Activated CD4-positive, alpha-beta T cell treated with anti-CD3 and anti-CD28 coated beads for 24 hours (primary cell): ENCODE measurements around the gene PTPRM.

ENCODE experiments used
- DNase-seq, 2 donors: peaks; one replicate each; pipeline ENCODE4 v3.0.0-alpha.2; 2020; ENCODE audit warnings: low read depth in 2 of 2

The PTPRM gene

DNA sequence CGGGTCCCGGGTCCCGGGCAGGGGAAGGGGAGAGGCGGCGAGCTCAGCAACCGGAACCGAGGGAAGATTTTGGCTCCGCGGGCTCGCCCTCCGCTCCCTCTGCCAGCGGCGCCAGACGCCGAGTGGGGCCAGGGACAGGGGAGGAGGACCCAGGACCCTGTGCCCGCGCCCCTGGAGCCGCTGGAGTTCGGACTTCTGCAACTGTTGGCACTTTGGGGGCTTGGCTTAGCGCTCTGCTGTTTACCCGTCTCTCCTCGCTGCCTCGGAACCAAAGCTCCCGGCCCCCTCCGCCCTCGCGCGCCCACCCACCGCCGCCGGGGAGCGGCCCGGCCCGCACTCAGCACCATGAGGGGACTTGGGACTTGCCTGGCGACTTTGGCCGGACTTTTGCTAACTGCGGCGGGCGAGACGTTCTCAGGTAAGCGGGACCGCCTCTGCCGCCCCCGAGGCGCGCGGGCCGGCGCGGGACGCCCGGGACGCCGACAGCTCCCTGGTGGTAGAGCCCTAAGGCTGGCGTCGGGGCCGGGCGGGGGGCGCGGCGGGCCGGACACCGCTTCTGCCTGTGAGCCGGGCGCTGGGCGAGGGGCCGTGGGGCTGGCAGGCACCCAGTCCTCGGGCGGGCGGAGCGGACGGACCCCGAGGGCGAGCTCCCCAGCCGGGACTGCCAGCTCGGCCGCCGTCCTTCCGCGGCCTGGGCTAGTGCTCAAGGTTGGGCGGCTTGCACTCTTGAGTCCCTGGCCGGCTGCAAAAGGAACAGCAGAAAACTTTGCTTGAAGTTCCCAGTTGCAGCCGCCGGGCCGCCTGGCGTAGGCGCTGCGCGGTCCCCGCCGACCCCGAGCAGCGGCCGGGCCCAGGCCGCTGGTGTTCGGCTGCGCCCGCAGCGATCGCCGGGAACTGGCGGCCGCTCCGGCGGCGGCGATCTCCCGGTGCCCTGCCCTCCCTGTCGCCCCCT is 634 bp downstream of the PTPRM start:
- no peak for DNase-seq

DNA sequence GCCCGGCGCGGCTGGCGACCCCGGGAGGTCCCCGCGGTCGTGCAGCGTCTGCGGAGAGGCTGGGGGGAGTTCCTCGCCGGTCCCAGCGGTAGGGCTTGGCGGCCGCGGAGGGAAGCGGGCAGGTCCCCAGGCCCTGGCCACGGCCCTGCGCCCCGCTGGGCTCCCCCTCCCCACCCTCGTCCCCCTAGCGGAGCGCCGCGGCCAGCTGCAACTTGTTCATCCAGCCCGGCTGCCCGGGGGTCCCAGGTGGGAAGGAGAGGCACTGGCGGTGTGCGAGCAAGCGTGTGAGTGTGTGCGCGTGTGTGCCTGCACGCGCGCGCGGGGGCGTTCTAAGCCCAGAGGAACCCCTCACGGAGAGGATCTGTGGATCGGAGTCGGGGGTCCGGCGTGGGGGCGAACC is 1.3 kb downstream of the PTPRM start:
- no peak for DNase-seq

DNA sequence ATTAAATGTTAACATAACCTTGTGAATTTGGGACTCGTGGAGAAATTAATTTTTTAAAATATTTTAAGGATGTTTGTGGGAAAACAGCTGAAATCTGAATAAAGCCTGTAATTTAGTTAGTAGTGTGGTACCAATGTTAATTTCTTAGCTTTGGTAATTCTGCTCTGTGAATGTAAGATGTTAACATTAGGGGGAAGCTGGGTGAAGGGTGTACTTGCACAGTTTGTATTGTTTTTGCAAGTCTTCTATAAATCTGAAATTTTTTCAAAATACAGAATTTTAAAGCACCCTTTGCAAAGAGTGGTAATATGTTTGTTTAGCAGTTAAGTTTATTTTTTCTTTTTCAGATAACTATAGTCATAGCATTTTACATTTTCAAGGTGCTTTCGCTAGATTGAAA is 4.5 kb downstream of the PTPRM start:
- no peak for DNase-seq

DNA sequence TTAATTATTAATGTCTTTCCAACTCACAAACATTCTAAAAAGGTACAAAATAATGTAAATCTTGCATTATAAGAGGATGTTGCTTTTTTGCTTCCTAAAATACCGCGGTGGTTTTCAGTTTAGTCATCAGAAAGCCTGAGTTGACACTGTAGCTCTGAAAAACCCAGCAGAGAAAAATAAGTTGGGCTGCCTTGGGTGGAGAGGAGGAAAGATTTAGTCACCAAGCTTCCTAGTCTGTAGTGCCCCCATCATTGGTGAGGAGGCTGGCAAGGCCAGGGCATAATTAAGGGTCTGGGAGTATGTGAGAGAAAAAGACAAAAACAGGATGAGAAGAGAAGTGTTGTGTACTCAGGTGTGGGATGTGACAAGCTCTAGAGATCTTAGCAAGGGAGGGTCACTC is 5.7 kb downstream of the PTPRM start:
- no peak for DNase-seq

DNA sequence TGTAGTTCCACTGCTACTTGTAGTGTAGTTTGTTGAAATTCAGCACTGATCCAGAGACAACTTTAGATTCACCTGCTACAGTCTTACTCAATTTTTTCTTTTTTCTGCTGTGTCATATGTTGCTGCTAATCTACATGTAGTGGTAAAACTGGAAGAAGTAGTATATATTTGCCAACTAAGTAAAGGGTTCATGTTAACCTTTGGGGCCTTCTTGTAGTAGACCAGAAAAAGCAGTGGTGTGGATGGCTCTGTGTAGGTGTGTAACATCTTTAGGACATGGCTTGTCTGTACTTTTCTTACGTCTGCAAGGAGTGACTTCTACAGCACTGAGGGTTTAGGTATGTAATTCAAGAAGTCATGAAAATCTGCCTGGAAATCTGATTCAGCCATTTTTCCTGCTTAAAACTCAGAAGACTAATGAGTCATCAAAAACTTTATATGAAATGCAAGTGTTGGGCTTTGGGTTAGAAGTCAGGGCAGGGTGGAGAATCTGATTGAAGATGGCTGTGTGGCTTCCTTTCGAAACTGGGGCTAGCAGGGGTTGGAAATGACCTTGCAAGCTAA is 8.4 kb downstream of the PTPRM start:
- DNase-seq: no peak

DNA sequence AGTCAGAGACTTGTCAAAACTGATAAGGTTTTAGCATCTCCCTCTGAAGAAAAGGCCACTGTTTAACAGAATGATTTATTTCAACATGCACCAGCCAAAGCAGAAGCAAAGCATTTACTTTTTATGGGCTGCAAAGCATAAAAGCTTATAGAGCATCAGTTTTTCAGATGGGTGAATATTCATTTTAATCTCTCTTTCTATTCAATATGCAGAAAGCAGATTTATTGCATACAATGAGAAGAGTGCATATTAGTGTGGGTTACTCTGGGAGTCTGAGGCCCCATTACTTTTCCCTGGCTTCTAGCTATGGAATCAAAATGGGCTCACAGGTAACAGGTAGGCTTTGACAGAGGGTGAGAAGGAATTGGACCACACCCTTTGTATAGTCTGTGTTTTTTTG is 9.0 kb downstream of the PTPRM start:
- DNase-seq: no peak

DNA sequence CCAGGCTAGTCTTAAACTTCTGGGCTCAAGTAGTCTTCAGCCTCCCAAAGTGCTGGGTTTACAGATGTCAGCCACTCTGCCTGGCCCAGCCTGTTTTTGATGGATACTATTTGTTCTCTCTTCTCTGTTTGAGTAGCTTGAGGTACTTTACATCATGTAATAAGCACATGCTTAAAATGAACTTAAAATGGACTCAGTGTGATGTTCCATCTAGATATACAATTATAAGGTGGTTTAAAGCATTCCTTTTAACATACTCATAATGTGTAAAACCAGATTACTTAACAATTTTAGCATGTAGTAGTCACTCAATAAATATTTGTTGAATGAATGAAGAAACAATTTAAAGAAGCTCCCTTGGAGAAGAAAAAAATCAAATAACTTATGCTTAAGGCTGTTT is 9.6 kb downstream of the PTPRM start:
- DNase-seq: no peak

DNA sequence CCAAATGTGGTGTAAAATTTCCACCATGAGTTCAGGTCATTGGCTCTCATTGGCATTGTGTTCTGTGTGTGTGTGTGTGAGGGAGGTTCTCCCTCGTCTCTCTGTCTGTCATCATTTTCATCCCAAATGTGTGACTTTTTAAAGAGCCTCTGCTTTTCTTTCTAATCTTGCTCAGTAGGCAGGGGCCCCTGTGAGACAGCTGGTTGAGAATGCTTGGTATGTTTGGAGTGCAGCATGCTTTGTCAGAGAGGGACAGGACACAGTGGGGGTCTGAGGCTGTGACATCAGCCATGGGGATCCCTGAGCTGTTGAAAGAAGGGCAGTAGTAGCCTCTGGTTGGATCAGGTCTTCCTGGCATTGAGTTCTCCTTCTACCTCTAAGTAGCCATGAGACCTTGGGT is 10.6 kb downstream of the PTPRM start:
- DNase-seq: no peak

DNA sequence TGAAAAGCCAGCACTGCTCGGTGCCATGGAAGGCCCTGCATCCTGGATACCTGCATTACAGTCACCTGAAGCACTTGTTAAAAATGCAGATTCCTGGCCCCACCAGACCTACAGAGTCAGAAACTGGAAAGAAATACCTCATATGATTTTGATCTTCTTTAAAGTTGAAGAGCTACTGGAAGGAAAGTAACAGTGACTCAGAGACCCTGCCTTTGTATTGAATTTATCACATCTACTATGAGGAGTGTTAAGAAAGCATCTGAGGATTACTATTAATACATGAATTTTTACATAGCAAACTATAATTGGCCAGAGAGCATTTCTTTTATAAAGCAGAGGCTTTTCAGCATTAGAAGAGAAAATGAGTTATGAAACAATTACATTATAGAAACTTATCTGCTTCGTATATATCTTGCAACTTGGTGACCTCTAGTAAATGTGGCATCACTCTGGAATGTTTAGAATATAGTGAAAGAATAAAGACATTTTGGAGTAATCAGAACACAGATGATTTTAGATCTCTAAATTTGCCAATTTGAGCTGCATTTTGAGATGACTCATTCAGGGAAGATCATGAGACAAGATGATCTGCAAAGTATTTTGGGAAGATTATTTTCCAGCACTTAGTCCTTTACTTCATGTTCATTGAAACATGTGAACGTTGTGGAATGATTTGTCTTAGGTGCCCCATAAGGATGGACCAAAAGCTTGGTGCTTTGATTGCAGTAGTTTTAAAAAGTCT is 12.2 kb downstream of the PTPRM start:
- DNase-seq: no peak

DNA sequence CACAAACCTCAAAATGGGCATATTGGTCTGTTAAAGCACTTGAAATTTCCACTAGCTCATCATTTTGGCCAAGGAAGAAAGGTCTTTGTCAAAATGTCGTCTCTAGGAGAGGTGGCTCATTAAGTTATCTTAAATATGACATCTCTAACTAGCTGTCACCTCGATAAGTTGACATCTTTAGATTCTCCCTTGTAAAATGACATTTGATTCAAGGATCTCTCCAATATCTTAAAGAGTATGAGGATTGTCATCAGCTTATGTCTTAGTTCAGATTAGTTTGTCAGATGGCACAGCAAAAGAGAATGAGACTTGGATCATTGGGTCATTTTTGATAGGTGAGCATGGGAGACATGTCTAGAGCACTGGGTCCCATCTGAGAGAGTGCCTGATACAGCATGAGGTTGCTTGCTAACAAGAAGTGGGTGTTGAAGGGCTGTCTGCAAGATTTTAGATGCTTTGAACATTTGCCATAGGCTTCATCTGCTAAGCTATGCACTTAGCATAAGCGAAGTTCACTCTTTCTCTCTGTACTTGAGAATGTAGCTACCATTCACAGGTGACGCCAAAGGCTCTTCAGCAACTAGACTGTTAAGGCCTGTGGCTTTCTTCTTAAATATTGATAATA is 12.9 kb downstream of the PTPRM start:
- no peak for DNase-seq

DNA sequence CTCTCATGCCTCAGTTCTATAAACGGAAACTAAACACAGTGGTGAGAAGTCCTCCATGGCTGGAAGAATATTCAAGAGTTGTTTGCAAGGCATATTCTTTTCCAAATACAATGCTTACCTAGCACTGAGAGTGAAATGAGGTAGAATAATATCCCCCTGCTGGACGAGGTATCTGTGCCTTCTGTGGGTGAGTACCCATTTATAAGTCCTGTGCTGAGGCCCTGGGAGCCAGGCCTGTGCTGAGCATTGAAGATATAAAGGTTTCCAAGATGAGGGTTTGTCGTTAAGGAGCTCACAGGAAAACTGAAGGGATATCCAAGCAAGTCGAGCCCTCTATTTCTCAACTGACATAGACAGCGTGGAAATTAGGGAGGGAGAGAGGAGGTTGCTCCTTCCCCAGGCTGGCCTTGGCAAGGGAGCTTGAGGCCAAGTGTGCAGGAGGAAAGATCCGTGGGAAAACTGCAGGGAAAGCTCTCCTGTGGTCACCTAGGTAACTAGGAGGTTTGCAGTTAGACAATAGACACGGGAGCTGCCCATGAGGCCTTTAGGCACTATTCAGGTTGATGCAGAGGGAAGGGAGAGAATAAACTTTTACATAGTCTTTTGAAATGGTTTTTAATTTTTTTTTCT is 17.6 kb downstream of the PTPRM start:
- DNase-seq: no peak

DNA sequence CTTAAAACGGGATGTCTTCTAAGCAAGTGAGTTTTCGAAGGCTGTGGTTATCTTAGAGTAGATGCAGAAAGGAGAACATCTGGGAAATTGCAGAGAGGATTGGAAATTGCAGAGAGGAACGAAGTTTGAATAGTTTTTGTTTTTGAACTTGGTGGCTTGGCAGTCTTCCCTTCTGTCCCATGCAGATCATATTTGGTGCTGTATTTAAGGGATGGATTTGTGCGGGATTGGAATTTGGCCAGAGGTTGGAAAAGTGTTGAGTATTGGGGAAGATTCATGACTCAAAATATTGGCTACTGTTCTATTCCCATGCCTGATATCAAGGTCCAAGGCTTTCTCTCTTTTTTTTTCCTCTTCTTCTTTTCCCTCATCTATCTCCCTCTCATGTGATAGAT is 18.2 kb downstream of the PTPRM start:
- DNase-seq: no peak

DNA sequence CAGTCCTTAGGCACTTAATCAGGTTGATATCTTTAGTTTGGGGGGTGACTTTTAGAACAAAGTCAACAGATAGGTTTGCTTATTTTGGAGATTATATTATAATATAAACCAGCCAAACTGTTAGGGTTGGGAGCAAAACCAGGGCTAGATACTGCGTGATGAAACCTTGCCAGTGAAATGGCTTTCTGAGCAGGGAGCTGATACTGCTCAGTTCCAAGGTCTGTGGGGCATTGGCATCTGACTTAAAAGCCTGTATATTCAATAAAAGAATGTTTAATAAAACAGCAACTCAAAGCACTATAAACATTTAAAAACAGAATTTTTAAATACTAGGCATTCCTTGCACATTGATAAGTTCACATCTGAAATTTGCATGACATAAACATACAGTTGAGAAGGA is 19.3 kb downstream of the PTPRM start:
- no peak for DNase-seq

DNA sequence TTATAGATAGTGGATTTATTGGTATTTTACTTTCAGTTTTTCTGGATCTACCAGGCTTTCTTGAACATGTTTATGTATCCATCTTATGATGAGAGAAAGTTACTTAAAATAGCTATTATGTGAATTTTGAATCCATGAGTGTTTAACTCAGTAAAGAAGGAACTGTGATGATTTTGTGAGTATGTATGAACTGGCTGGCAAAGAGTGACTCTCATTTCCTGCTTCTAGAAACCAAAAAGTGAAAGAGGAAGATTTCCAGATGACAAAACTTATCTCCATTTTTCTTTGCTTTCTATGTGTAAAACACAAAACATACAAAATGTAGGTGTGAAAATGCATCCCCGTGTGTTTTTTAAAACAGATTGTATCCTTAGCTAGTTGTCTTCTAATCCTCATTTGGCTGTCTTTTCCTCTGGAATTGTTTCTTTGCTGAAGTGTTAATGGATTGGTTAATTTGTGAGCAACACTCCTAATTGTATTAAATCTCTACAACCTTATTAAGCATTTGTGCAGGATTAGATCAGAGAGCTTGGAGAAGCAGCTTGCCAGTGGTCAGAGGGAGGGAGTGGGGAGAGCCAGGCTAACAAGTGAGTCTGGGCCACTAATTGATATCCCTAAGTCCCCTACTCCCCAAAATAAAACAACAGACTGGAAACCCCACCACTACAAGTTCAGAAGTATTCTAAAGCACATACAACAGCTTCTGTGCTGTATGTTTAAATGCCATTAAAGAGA is 23.9 kb downstream of the PTPRM start:
- no peak for DNase-seq

DNA sequence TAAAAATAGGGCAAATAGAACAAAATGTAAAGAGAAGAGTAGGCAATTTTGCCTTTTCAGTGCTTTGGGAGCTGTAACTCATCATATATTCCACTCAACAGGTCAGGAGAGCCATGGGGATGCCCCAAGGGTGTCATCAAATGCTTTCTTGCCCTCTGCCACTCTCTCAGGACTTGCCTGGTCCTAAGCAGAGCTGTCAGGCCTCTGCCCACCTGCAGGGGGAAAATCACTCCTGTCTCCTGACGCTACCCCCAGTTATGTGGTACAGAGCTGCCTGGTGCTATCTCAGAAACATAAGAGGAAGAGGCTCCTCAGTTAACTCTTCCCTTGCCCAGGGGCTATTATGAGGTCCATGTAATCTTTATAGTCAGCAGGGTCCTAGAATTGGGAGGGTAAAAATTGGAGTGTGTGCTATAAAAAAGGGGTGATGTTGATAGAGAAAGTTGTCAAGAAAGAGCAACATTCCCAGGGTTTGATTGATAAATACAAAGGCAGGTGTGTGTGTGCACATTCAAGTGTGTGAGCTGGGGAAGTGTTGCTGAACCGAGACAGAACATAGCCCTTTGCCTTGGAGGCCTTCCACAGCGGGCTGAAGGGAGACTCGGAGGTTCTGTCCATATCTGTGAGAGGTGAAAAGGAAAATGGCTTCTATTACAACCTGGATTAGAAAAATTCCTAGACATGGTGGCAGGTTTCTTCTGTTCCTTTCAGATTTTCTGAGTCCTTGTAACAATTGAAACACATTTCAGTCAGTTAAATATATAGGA is 25.4 kb downstream of the PTPRM start:
- DNase-seq: no peak

DNA sequence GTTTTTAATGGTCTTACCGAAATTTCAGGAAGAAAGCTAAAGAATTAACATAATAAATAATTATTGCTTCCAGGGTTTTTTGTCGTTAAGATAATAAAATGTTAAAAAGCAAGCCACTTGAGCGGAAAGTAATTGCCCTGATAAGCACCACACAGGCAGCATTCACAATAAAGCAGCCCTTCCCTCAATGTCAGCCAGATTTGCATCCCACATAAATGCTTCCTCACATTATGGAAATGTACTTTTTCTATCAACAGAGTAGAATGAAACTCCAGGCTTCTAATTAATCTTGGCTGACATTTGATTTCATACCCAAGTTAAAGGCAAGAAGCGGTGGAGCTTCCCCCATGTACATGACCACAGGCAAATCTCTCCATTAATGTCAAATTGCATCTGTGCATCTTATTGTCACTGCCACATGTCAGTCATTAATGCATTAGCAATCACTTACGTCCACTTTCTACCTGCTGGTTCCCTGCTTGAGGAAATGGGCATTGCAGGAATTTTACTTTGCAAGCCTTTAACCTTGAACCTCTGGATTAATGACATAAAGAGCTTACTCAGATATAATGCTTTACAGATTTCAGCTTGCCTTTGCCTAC is 26.2 kb downstream of the PTPRM start:
- DNase-seq: no peak

DNA sequence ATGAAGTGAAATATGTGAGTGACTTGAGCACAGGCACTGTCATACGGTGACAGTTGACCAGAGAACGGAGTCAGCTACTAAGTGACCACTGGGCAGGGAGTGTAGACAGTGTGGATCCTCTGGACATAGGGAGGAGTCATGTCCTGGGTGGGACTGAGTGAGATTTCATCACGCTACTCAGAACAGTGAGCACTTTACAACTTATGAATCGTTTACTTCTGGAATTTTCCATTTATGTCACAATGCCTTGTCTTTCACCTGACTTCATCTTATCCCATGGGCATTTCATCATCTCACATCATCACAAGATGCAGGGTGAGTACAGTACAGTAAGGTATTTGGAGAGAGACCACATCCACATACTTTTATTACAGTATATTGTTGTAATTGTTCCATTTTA is 29.0 kb downstream of the PTPRM start:
- no peak for DNase-seq

DNA sequence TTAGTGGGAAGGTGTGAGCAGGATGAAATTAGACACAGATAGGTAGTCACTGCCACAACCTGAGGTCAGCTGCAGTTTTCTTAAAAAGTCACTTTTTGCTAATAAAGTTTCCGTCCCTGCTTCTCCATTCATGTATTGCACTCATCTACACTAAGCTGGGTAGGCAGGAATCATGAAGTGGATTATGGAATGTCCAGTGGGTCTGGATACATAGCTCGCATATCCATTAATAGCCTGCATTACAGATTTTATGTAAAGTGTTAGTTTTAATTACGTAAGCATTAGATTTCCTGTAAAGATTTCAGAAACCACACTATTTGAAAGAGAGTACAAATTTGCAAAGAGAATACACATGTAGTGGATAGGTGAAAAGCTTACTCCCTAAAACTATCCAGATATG is 30.4 kb downstream of the PTPRM start:
- no peak for DNase-seq

DNA sequence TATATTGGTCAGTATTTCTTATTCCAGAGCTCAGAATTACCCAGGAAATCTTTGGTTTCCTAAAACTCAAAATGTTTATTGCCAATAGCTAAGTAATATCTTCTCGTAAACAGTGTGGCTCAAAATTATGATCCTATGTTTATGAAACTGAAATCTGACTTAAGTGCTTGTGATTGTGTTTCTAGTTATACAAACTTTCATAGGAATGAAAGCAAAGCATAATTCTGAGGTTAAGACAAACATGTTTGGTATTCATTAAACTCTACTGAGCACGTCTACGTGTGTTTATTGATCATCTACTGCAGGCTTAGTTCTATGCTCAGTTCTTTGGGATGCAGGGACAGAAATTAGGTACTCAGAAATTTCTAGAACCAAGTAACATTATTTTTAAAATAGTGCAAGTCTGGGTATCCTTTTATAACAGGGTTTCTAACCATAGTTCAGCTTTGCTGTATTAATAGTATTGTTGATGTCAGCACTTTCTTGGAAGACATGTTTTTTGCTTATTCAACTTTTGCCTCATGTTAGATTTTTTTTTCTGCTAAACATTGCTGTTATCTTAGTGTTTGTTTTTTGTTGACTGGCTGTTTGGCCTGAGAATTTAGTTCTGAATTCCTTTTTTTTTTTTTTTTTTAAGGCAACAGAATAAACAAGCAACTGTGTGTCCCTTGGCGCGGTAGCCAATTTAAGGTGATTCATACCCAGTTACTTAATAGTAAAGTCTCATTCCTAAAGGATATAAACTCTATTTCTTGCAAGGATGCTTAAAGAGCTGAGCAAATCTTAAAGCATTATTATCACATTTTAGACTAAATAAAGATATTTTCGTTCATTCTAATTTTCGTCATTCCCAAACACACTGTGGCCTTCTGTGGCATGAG is 31.3 kb downstream of the PTPRM start:
- no peak for DNase-seq
